Mesenchymal stem cell (in vitro differentiated cells and primary cell): ENCODE data around the gene STK40. TPM values are rescaled to one million over a fixed set of nuclear protein-coding genes. Genes with fewer than 3 reads are reported as not detected.

Experiments
- DNase-seq: peaks from one replicate; pipeline ENCODE4 v3.0.0-alpha.2; 2013
- H2AFZ ChIP-seq: one replicate; pipeline ENCODE4 v1.6.1; 2013; ENCODE audit warnings: low read depth, mild to moderate bottlenecking, control low read depth, inconsistent platforms, low read length, moderate library complexity
- H2AK5ac ChIP-seq: 2 replicates; pipeline ENCODE4 v1.6.1; 2013; ENCODE audit warnings: low read length, moderate library complexity, mild to moderate bottlenecking, inconsistent platforms; ENCODE audit not compliant: severe bottlenecking
- H2BK120ac ChIP-seq: one replicate; pipeline ENCODE4 v1.6.1; 2013; ENCODE audit warnings: low read depth, mild to moderate bottlenecking, inconsistent platforms, low read length, moderate library complexity
- H2BK12ac ChIP-seq, 2 experiments: one replicate each; pipeline ENCODE4 v1.6.1; 2013; ENCODE audit warnings: inconsistent platforms in 2 of 2, low read length in 2 of 2, mild to moderate bottlenecking in 2 of 2, moderate library complexity in 2 of 2, control low read depth in 1 of 2
- H2BK15ac ChIP-seq: one replicate; pipeline ENCODE4 v1.6.1; 2013; ENCODE audit warnings: mild to moderate bottlenecking, low read depth, inconsistent platforms; ENCODE audit not compliant: poor library complexity, severe bottlenecking
- H2BK5ac ChIP-seq: 2 replicates; pipeline ENCODE4 v1.6.1; 2013; ENCODE audit warnings: low read depth, mild to moderate bottlenecking, low read length, control low read depth, inconsistent platforms; ENCODE audit not compliant: poor library complexity, severe bottlenecking
- H3K14ac ChIP-seq, 2 experiments: one replicate each; pipeline ENCODE4 v1.6.1; 2013; ENCODE audit warnings: inconsistent platforms in 2 of 2, low read length in 2 of 2, control low read depth in 1 of 2, mild to moderate bottlenecking in 1 of 2, moderate library complexity in 1 of 2
- H3K18ac ChIP-seq, 2 experiments: one replicate each; pipeline ENCODE4 v1.6.1; 2013; ENCODE audit warnings: inconsistent platforms in 2 of 2, low read length in 2 of 2, control low read depth in 1 of 2, low read depth in 1 of 2, mild to moderate bottlenecking in 1 of 2
- H3K23ac ChIP-seq, 2 experiments: one replicate each; pipeline ENCODE4 v1.6.1; 2013; ENCODE audit warnings: inconsistent platforms in 2 of 2, low read length in 2 of 2, mild to moderate bottlenecking in 2 of 2, moderate library complexity in 2 of 2, control low read depth in 1 of 2
- H3K27ac ChIP-seq: 2 replicates; pipeline ENCODE4 v1.5.1; 2013; ENCODE audit warnings: mild to moderate bottlenecking, moderate library complexity, low read length, control low read depth, inconsistent platforms; ENCODE audit not compliant: poor library complexity, severe bottlenecking
- H3K27me3 ChIP-seq, 2 experiments: 2 replicates each; pipeline versions ENCODE4 v1.6.1 to v1.7.0; 2013; ENCODE audit warnings: low read length in 2 of 2, mild to moderate bottlenecking in 2 of 2, moderate library complexity in 2 of 2, control low read depth in 1 of 2, inconsistent platforms in 1 of 2; ENCODE audit not compliant: control insufficient read depth in 1 of 2, insufficient read depth in 1 of 2
- H3K36me3 ChIP-seq, 2 experiments: 2 replicates each; pipeline versions ENCODE4 v1.6.1 to v1.7.0; 2013; ENCODE audit warnings: low read length in 2 of 2, control low read depth in 1 of 2, inconsistent platforms in 1 of 2, low read depth in 1 of 2, mild to moderate bottlenecking in 1 of 2; ENCODE audit not compliant: insufficient read depth in 2 of 2, control insufficient read depth in 1 of 2
- H3K4ac ChIP-seq, 2 experiments: one replicate each; pipeline ENCODE4 v1.6.1; 2013; ENCODE audit warnings: inconsistent platforms in 2 of 2, low read length in 2 of 2, mild to moderate bottlenecking in 2 of 2, moderate library complexity in 2 of 2, control low read depth in 1 of 2, low read depth in 1 of 2
- H3K4me1 ChIP-seq: 2 replicates; pipeline ENCODE4 v1.6.1; 2013; ENCODE audit warnings: low read depth, low read length, control low read depth; ENCODE audit not compliant: control insufficient read depth, insufficient read depth
- H3K4me2 ChIP-seq: 2 replicates; pipeline ENCODE4 v1.6.1; 2013; ENCODE audit warnings: low read length, mild to moderate bottlenecking, inconsistent platforms; ENCODE audit not compliant: poor library complexity, severe bottlenecking
- H3K4me3 ChIP-seq, 2 experiments: 2 replicates each; pipeline versions ENCODE4 v1.5.1 to v1.7.0; 2013; ENCODE audit warnings: low read length in 2 of 2, mild to moderate bottlenecking in 2 of 2, control low read depth in 1 of 2, low read depth in 1 of 2; ENCODE audit not compliant: insufficient read depth in 1 of 2
- H3K79me1 ChIP-seq: replicated peaks from 2 replicates; pipeline ENCODE4 v1.6.1; 2013; ENCODE audit warnings: mild to moderate bottlenecking, control low read depth, low read length, inconsistent platforms; ENCODE audit not compliant: poor library complexity, severe bottlenecking
- H3K9ac ChIP-seq: 2 replicates; pipeline ENCODE4 v1.7.0; 2013; ENCODE audit warnings: mild to moderate bottlenecking, low read length, moderate library complexity
- H3K9me3 ChIP-seq: 2 replicates; pipeline ENCODE4 v1.7.0; 2013; ENCODE audit warnings: mild to moderate bottlenecking, low read length; ENCODE audit not compliant: control insufficient read depth
- H4K8ac ChIP-seq: one replicate; pipeline ENCODE4 v1.6.1; 2013; ENCODE audit warnings: inconsistent platforms, mild to moderate bottlenecking, low read length, moderate library complexity
- H4K91ac ChIP-seq: one replicate; pipeline ENCODE4 v1.6.1; 2013; ENCODE audit warnings: mild to moderate bottlenecking, low read length, inconsistent platforms
- WGBS: methylation state at CpG from one replicate; pipeline ENCODE4 v1.1.7; 2013; ENCODE audit warnings: mixed read lengths; 5-methylcytosine and 5-hydroxymethylcytosine counted together
- polyA plus RNA-seq, 2 experiments: library from polyadenylated mRNA; stranded (reverse); fragments of 200-250 nt; gene quantifications; one replicate each; pipeline ENCODE4 v1.2.3, GENCODE V29; 2013

Gene STK40
- 55.6 TPM for polyA plus RNA-seq (2013, experiment 1 of 2)
- polyA plus RNA-seq (2013, experiment 2 of 2): 54.5 TPM

DNA sequence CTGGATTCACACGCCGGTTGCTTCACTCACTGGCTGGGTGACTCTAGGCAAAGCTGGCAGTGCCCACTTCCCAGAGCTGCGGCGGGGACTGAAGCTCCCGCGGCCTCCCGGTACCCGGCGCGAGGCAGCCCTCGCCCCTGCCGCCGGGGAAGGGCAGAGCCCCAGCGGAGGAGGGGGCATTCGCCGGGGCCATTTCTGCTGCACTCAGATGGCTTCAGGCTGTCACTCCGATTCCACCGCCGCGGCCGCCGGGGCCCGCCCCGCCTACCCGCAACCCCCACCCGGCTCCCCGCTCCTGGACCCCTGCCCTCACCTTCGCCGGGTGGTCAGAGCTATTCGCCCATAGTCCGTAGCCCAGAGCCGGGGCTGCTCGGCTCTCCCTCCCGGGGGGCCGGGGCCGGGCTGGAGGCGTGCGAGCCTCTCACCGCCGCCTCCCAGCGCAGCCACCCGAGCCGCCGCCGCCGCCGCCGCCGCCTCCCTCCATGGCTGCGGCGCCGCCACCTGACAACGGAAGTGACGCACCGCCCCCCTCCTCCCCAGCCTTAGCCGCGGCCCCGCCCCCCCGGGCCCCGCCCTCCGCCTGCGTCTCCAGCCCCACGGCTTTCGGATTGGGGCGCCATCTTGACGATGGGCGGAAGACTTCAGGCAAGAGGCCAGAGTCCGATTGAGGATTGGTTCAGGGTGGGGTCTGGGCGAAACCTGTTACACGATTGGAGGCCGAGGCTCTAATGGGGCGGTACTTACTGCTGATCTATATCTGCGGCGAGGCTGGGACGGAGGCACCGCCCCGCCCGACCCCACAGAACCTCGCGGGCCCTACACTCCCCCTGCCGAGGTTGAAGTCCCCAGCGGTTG lies at the start of gene STK40:
TSS of gene STK40 (minus strand) at position 515 of the 855 bp plus-strand sequence. CDS start 24,592 bp downstream, outside the sequence.
- Histone ChIP-seq H3K18ac (peak within 1 kb of the TSS; percentile 95), H2BK12ac (peak within 1 kb of the TSS; percentile 95 to 99), H3K27me3 (no peaks in the 10 kb centered on the region), H2AK5ac (peak within 1 kb of the TSS; percentile 95), H3K79me1 (peaks cover 6% of the 10 kb centered on the region), H2BK120ac (peak within 1 kb of the TSS; percentile 87), H3K9ac (peak within 1 kb of the TSS; percentile 99), H3K4me1 (peaks cover 18% of the 10 kb centered on the region), H3K4ac (peak within 1 kb of the TSS; percentile 90 to 96), H2BK15ac (peak within 1 kb of the TSS; percentile 97), H4K8ac (peak within 1 kb of the TSS; percentile 92), H4K91ac (peak within 1 kb of the TSS; percentile 98), H3K4me3 (peak within 1 kb of the TSS; percentile 91 to 95), H3K36me3 (peaks cover 8 to 16% of the 10 kb centered on the region in 2 experiments), H3K9me3 (no peaks in the 10 kb centered on the region), H2AFZ (peak within 1 kb of the TSS; percentile 67), H3K23ac (peak within 1 kb of the TSS in 1 of 2 experiments; percentile 87), H3K27ac (peak within 1 kb of the TSS; percentile 100), H3K4me2 (peak within 1 kb of the TSS; percentile 91), H2BK5ac (peak within 1 kb of the TSS; percentile 92), H3K14ac (peak within 1 kb of the TSS in 1 of 2 experiments; percentile 63)
- WGBS: 0% methylated on average over 50 of the region's 82 CpGs
- peak; percentile 100 for DNase-seq

- Histone ChIP-seq H2AFZ (no peak overlapping the region), H2BK5ac (no peak overlapping the region), H3K36me3 (peaks cover 9 to 49% of the 10 kb centered on the region in 2 experiments), H3K4me1 (peaks cover 11% of the 10 kb centered on the region), H3K4me3 (no peak overlapping the region), H3K14ac (no peak overlapping the region), H3K4me2 (no peak overlapping the region), H2BK120ac (no peak overlapping the region), H3K18ac (no peak overlapping the region), H3K4ac (no peak overlapping the region), H3K27me3 (no peaks in the 10 kb centered on the region), H2BK12ac (no peak overlapping the region), H2AK5ac (peak overlapping the region; percentile 82), H4K91ac (no peak overlapping the region), H4K8ac (no peak overlapping the region), H3K9ac (no peak overlapping the region), H3K23ac (no peak overlapping the region), H3K9me3 (no peaks in the 10 kb centered on the region), H3K27ac (peak overlapping the region; percentile 43), H2BK15ac (no peak overlapping the region), H3K79me1 (peaks cover 1% of the 10 kb centered on the region)
- 83% methylated on average over 1 of the region's 1 CpG for WGBS
- no peak for DNase-seq
Observed at GRCh38 chr1:36433102-36433501, 47.4 kb upstream of the STK40 start.

GRCh38 chr1:36432616-36433015 lies 46.9 kb upstream of the STK40 start:
- H3K14ac ChIP-seq: no peak overlapping the region
- no peaks in the 10 kb centered on the region for H3K9me3 ChIP-seq
- no peak overlapping the region for H2AK5ac ChIP-seq
- DNase-seq: no peak
- no peak overlapping the region for H4K8ac ChIP-seq
- no peak overlapping the region for H4K91ac ChIP-seq
- H3K36me3 ChIP-seq: peaks cover 9 to 47% of the 10 kb centered on the region in 2 experiments
- no peaks in the 10 kb centered on the region for H3K27me3 ChIP-seq
- no peak overlapping the region for H3K4ac ChIP-seq
- WGBS: 100% methylated on average over 3 of the region's 4 CpGs
- peak overlapping the region; percentile 53 for H3K4me2 ChIP-seq
- H3K4me3 ChIP-seq: no peak overlapping the region
- H3K18ac ChIP-seq: no peak overlapping the region
- peaks cover 11% of the 10 kb centered on the region for H3K4me1 ChIP-seq
- H2BK12ac ChIP-seq: no peak overlapping the region
- no peak overlapping the region for H2BK5ac ChIP-seq
- H2AFZ ChIP-seq: no peak overlapping the region
- H3K79me1 ChIP-seq: peaks cover under 1% of the 10 kb centered on the region
- peak overlapping the region; percentile 43 for H3K27ac ChIP-seq
- no peak overlapping the region for H2BK15ac ChIP-seq
- H3K23ac ChIP-seq: no peak overlapping the region
- no peak overlapping the region for H3K9ac ChIP-seq
- H2BK120ac ChIP-seq: no peak overlapping the region

GRCh38 chr1:36425791-36426190 lies 40.1 kb upstream of the STK40 start:
- Histone ChIP-seq H3K9me3 (no peaks in the 10 kb centered on the region), H4K8ac (no peak overlapping the region), H2AK5ac (no peak overlapping the region), H3K36me3 (peaks cover 13 to 39% of the 10 kb centered on the region in 2 experiments), H3K79me1 (peaks cover 3% of the 10 kb centered on the region), H2BK5ac (no peak overlapping the region), H4K91ac (no peak overlapping the region), H2AFZ (no peak overlapping the region), H2BK15ac (no peak overlapping the region), H3K9ac (no peak overlapping the region), H2BK120ac (no peak overlapping the region), H3K4me3 (no peak overlapping the region), H3K23ac (no peak overlapping the region), H3K4me2 (no peak overlapping the region), H3K27me3 (no peaks in the 10 kb centered on the region), H3K14ac (no peak overlapping the region), H3K4me1 (no peaks in the 10 kb centered on the region), H3K27ac (no peak overlapping the region), H3K18ac (no peak overlapping the region), H3K4ac (no peak overlapping the region), H2BK12ac (no peak overlapping the region)
- WGBS: 79% methylated on average over 4 of the region's 4 CpGs
- DNase-seq: no peak
